ENCODE measurements around the gene OR52H1.
"Not testable (repeated sequence)": the region's sequence is repeated elsewhere in the genome, so short reads cannot be mapped to it uniquely, and the experiment has no call there.

Gene OR52H1

GRCh38 chr11:5548440-5548839, at the start of gene OR52H1:
Gene OR52H1, minus strand, starts transcription at chr11:5548540. Its CDS starts 3,035 bp downstream, at chr11:5545505.
- no peak for DNase-seq

- no peak for DNase-seq
These were observed 49.6 kb upstream of the OR52H1 start for GRCh38 chr11:5597953-5598352.

GRCh38 chr11:5596607-5597201, 48.4 kb upstream of the OR52H1 start, which contains the start of gene TRIM6:
Gene TRIM6, plus strand, starts transcription at chr11:5596637. Its CDS starts 261 bp downstream, at chr11:5596898.
- no peak for DNase-seq

- no peak for DNase-seq
These were observed 44.8 kb upstream of the OR52H1 start for GRCh38 chr11:5593146-5593545.

GRCh38 chr11:5592615-5593014, 44.3 kb upstream of the OR52H1 start:
- no peak for DNase-seq

GRCh38 chr11:5591613-5592012, 43.3 kb upstream of the OR52H1 start:
- DNase-seq = no peak

GRCh38 chr11:5589906-5590305, 41.6 kb upstream of the OR52H1 start:
- not testable (repeated sequence) for DNase-seq

GRCh38 chr11:5584458-5584857, 36.1 kb upstream of the OR52H1 start:
- not testable (repeated sequence) for DNase-seq

GRCh38 chr11:5581014-5581413, 32.7 kb upstream of the OR52H1 start:
- DNase-seq = no peak

GRCh38 chr11:5580577-5580976, 32.2 kb upstream of the OR52H1 start, which contains the start of gene OR52B6:
Gene OR52B6, plus strand, starts transcription at chr11:5580877. Its CDS starts 0 bp downstream, at chr11:5580877.
- DNase-seq = no peak

GRCh38 chr11:5577101-5577500, 28.8 kb upstream of the OR52H1 start:
- DNase-seq = no peak

- DNase-seq = no peak
These were observed 26.8 kb upstream of the OR52H1 start for GRCh38 chr11:5575152-5575551.

GRCh38 chr11:5574654-5575053, 26.3 kb upstream of the OR52H1 start:
- no peak for DNase-seq

- DNase-seq = no peak
These were observed 16.1 kb upstream of the OR52H1 start for GRCh38 chr11:5564259-5565019.

- DNase-seq = no peak
These were observed 9.4 kb upstream of the OR52H1 start for GRCh38 chr11:5557751-5558150.

GRCh38 chr11:5556596-5557188, 8.4 kb upstream of the OR52H1 start:
- no peak for DNase-seq

GRCh38 chr11:5553343-5553742, 5.0 kb upstream of the OR52H1 start:
- no peak for DNase-seq

GRCh38 chr11:5550440-5551095, 2.2 kb upstream of the OR52H1 start:
- DNase-seq = no peak

- DNase-seq = no peak
These were observed 358 bp downstream of the OR52H1 start for GRCh38 chr11:5547982-5548381.

GRCh38 chr11:5546457-5546856, 1.9 kb downstream of the OR52H1 start:
- no peak for DNase-seq

- DNase-seq = no peak
These were observed 6.9 kb downstream of the OR52H1 start for GRCh38 chr11:5541427-5541826.

- no peak for DNase-seq
These were observed 11.9 kb downstream of the OR52H1 start for GRCh38 chr11:5536482-5536881.

GRCh38 chr11:5534046-5534445, 14.3 kb downstream of the OR52H1 start:
- DNase-seq = no peak

Measured in activated effector memory CD4-positive, alpha-beta T cell treated with anti-CD3 and anti-CD28 coated beads, Interleukin-2, amount 50 U/mL, for 16 hours (primary cell).